H9 (cell line): ENCODE results near the gene EXOC3. TPM values are rescaled to one million over a fixed set of nuclear protein-coding genes. Genes with fewer than 3 reads are reported as not detected.

Experiments used
- DNase-seq: peaks from one replicate; pipeline ENCODE4 v3.0.0-alpha.2; 2017
- H2AFZ ChIP-seq: one replicate; pipeline ENCODE4 v1.6.1; 2013; ENCODE audit warnings: mild to moderate bottlenecking, low read length, control low read depth, moderate library complexity
- H2AK5ac ChIP-seq: 2 replicates; pipeline ENCODE4 v1.6.1; 2013; ENCODE audit warnings: low read length, control low read depth, mixed read lengths; ENCODE audit not compliant: insufficient read length
- H2BK120ac ChIP-seq: one replicate; pipeline ENCODE4 v1.6.1; 2013; ENCODE audit warnings: low read depth, mild to moderate bottlenecking, low read length, control low read depth, inconsistent platforms; ENCODE audit not compliant: poor library complexity, severe bottlenecking
- H2BK12ac ChIP-seq: 2 replicates; pipeline ENCODE4 v1.6.1; 2013; ENCODE audit warnings: low read length, control low read depth, mixed read lengths, low read depth; ENCODE audit not compliant: insufficient read length
- H2BK15ac ChIP-seq: 2 replicates; pipeline ENCODE4 v1.6.1; 2013; ENCODE audit warnings: low read depth, low read length, control low read depth
- H2BK20ac ChIP-seq: one replicate; pipeline ENCODE4 v1.6.1; 2013; ENCODE audit warnings: low read depth, mild to moderate bottlenecking, low read length, control low read depth, inconsistent platforms; ENCODE audit not compliant: poor library complexity, severe bottlenecking
- H2BK5ac ChIP-seq: 2 replicates; pipeline ENCODE4 v1.6.1; 2013; ENCODE audit warnings: low read length, control low read depth, mixed read lengths; ENCODE audit not compliant: insufficient read length
- H3K14ac ChIP-seq: 2 replicates; pipeline ENCODE4 v1.6.1; 2013; ENCODE audit warnings: low read length, control low read depth; ENCODE audit not compliant: insufficient read depth
- H3K18ac ChIP-seq: 2 replicates; pipeline ENCODE4 v1.6.1; 2013; ENCODE audit warnings: low read depth, mild to moderate bottlenecking, mixed read lengths, low read length, control low read depth; ENCODE audit not compliant: insufficient read length
- H3K23ac ChIP-seq: 2 replicates; pipeline ENCODE4 v1.6.1; 2013; ENCODE audit warnings: low read length, control low read depth, mixed read lengths, low read depth; ENCODE audit not compliant: insufficient read length
- H3K23me2 ChIP-seq: 2 replicates; pipeline ENCODE4 v1.6.1; 2013; ENCODE audit warnings: low read depth, mild to moderate bottlenecking, mixed read lengths, low read length, control low read depth; ENCODE audit not compliant: insufficient read length, poor library complexity, severe bottlenecking
- H3K27ac ChIP-seq: 2 replicates; pipeline ENCODE4 v1.5.1; 2013; ENCODE audit warnings: low read length, control low read depth, mixed read lengths, low read depth; ENCODE audit not compliant: insufficient read length
- H3K27me3 ChIP-seq: 2 replicates; pipeline ENCODE4 v1.6.1; 2013; ENCODE audit warnings: low read length, control low read depth, inconsistent platforms; ENCODE audit not compliant: insufficient read depth
- H3K4ac ChIP-seq: 2 replicates; pipeline ENCODE4 v1.6.1; 2013; ENCODE audit warnings: low read depth, mild to moderate bottlenecking, control low read depth, inconsistent platforms, low read length, moderate library complexity
- H3K4me1 ChIP-seq: 2 replicates; pipeline ENCODE4 v1.6.1; 2013; ENCODE audit warnings: low read length, control low read depth, inconsistent platforms; ENCODE audit not compliant: insufficient read depth
- H3K4me2 ChIP-seq: 2 replicates; pipeline ENCODE4 v1.6.1; 2013; ENCODE audit warnings: low read length, control low read depth, mixed read lengths; ENCODE audit not compliant: insufficient read length, insufficient read depth
- H3K56ac ChIP-seq: 2 replicates; pipeline ENCODE4 v1.6.1; 2013; ENCODE audit warnings: low read depth, mild to moderate bottlenecking, mixed read lengths, low read length, control low read depth; ENCODE audit not compliant: insufficient read length
- H3K79me1 ChIP-seq: 2 replicates; pipeline ENCODE4 v1.6.1; 2013; ENCODE audit warnings: low read depth, mild to moderate bottlenecking, moderate library complexity, low read length, control low read depth, inconsistent platforms; ENCODE audit not compliant: insufficient read depth, poor library complexity, severe bottlenecking
- H3K79me2 ChIP-seq: 2 replicates; pipeline ENCODE4 v1.6.1; 2013; ENCODE audit warnings: low read length, control low read depth, inconsistent platforms; ENCODE audit not compliant: insufficient read depth
- H3K9ac ChIP-seq: 2 replicates; pipeline ENCODE4 v1.6.1; 2013; ENCODE audit warnings: low read length, control low read depth, mixed read lengths; ENCODE audit not compliant: insufficient read length; ENCODE audit errors: extremely low read depth
- H3K9me3 ChIP-seq: one replicate; pipeline ENCODE4 v1.6.1; 2013; ENCODE audit warnings: low read depth, low read length, inconsistent platforms; ENCODE audit not compliant: control insufficient read depth
- H3T11ph ChIP-seq: one replicate; pipeline ENCODE4 v1.6.1; 2013; ENCODE audit warnings: mild to moderate bottlenecking, low read length, control low read depth, inconsistent platforms
- H4K20me1 ChIP-seq: one replicate; pipeline ENCODE4 v1.6.1; 2013; ENCODE audit not compliant: control insufficient read depth, insufficient read length, insufficient read depth
- H4K5ac ChIP-seq: 2 replicates; pipeline ENCODE4 v1.6.1; 2013; ENCODE audit warnings: low read depth, mild to moderate bottlenecking, mixed read lengths, low read length, control low read depth; ENCODE audit not compliant: insufficient read length
- H4K8ac ChIP-seq: replicated peaks from 2 replicates; pipeline ENCODE4 v1.6.1; 2013; ENCODE audit warnings: low read length, control low read depth, mixed read lengths, low read depth; ENCODE audit not compliant: insufficient read length
- H4K91ac ChIP-seq: 2 replicates; pipeline ENCODE4 v1.6.1; 2013; ENCODE audit warnings: low read depth, mild to moderate bottlenecking, moderate library complexity, mixed read lengths, low read length, control low read depth; ENCODE audit not compliant: insufficient read length
- H3K27ac Mint-ChIP-seq, 3 experiments: 2 replicates in 2 of 3; 3 replicates in 1 of 3; pipeline ENCODE4 v1.8.0; 2020 to 2021; ENCODE audit warnings: mixed read lengths in 3 of 3, mild to moderate bottlenecking in 1 of 3, moderate library complexity in 1 of 3
- H3K27me3 Mint-ChIP-seq: 2 replicates; pipeline ENCODE4 v1.8.0; 2021; ENCODE audit warnings: low read depth, mild to moderate bottlenecking, moderate library complexity, mixed read lengths
- H3K36me3 Mint-ChIP-seq, 3 experiments: 2 replicates in 2 of 3; 3 replicates in 1 of 3; pipeline ENCODE4 v1.8.0; 2020 to 2021; ENCODE audit warnings: low read depth in 3 of 3, mixed read lengths in 3 of 3; ENCODE audit not compliant: insufficient read depth in 1 of 3
- H3K4me1 Mint-ChIP-seq, 2 experiments: 2 replicates each; pipeline ENCODE4 v1.8.0; 2020; ENCODE audit warnings: mixed read lengths in 2 of 2
- H3K4me3 Mint-ChIP-seq, 2 experiments: 2 replicates in 1 of 2; 3 replicates in 1 of 2; pipeline ENCODE4 v1.8.0; 2020 to 2021; ENCODE audit warnings: mild to moderate bottlenecking in 2 of 2, mixed read lengths in 2 of 2, moderate library complexity in 1 of 2
- H3K9me3 Mint-ChIP-seq, 2 experiments: 2 replicates in 1 of 2; 3 replicates in 1 of 2; pipeline ENCODE4 v1.8.0; 2020; ENCODE audit warnings: mild to moderate bottlenecking in 2 of 2, mixed read lengths in 2 of 2, moderate library complexity in 1 of 2
- CTCF ChIP-seq: fragments of 200-600 bp; sonication (generic); conservative IDR thresholded peaks from 3 replicates; pipeline ENCODE4 v1.8.0; 2021; ENCODE audit warnings: antibody characterized with exemption, mild to moderate bottlenecking
- WGBS: extraction: QIAGEN DNeasy Blood & Tissue Kit; methylation state at CpG from one replicate; pipeline ENCODE4 v1.1.7; 2013; ENCODE audit warnings: missing lambda C conversion rate, low lambda C conversion rate, mixed read lengths; ENCODE audit not compliant: insufficient read length; ENCODE audit errors: extremely low coverage; 5-methylcytosine and 5-hydroxymethylcytosine counted together
- total RNA-seq: library from RNA; stranded (reverse); gene quantifications from 2 replicates; pipeline ENCODE4 v1.2.1, GENCODE V29; 2021

EXOC3 gene
- total RNA-seq, 1 experiment from 2014 or later: 36.7 TPM

- no peaks in the 10 kb centered on the region for H3K79me2 ChIP-seq
- no peak overlapping the region for H2BK12ac ChIP-seq
- no peak overlapping the region for H2AK5ac ChIP-seq
- H4K91ac ChIP-seq: no peak overlapping the region
- no peak overlapping the region for H3K4me2 ChIP-seq
- H4K5ac ChIP-seq: no peak overlapping the region
- Mint-ChIP-seq H3K4me1 (peaks cover 23 to 38% of the 10 kb centered on the region in 2 experiments), H3K36me3 (no peaks in the 10 kb centered on the region), H3K9me3 (no peaks in the 10 kb centered on the region; a peak in 1 of 5 replicates), H3K4me3 (no peak overlapping the region), H3K27me3 (peaks cover 7% of the 10 kb centered on the region), H3K27ac (no peak overlapping the region)
- H3K27ac ChIP-seq: no peak overlapping the region
- H2BK5ac ChIP-seq: no peak overlapping the region
- H2BK120ac ChIP-seq: no peak overlapping the region
- H3K23me2 ChIP-seq: no peaks in the 10 kb centered on the region
- no peak overlapping the region for H2BK20ac ChIP-seq
- WGBS: no CpG with 5 or more reads among the region's 17 CpGs
- H3K9me3 ChIP-seq: no peaks in the 10 kb centered on the region
- no peak for DNase-seq
- H2BK15ac ChIP-seq: no peak overlapping the region
- no peak overlapping the region for H3K23ac ChIP-seq
- no peak overlapping the region for H3T11ph ChIP-seq
- H2AFZ ChIP-seq: no peak overlapping the region
- no peak overlapping the region for H3K18ac ChIP-seq
- no peak overlapping the region for H3K4ac ChIP-seq
- no peak overlapping the region for H4K8ac ChIP-seq
- H4K20me1 ChIP-seq: no peaks in the 10 kb centered on the region
- H3K79me1 ChIP-seq: no peaks in the 10 kb centered on the region
- TF ChIP-seq CTCF: no peak
- H3K9ac ChIP-seq: no peak overlapping the region
- H3K27me3 ChIP-seq: no peaks in the 10 kb centered on the region
- H3K14ac ChIP-seq: no peak overlapping the region
- no peaks in the 10 kb centered on the region for H3K4me1 ChIP-seq
- no peak overlapping the region for H3K56ac ChIP-seq
These were observed 47.0 kb upstream of the EXOC3 start for GRCh38 chr5:395921-396530.
